ENCODE results near the gene BPIFB6. TPM values are rescaled to one million over a fixed set of nuclear protein-coding genes. Genes with fewer than 3 reads are reported as not detected.

BPIFB6 gene
- polyA plus RNA-seq, 3 donors: not detected

GRCh38 chr20:32997431-32997830 lies 34.0 kb upstream of the BPIFB6 start:
- DNase-seq (ENCODE audit: extremely low read depth in 1 of 11, low read depth in 9 of 11, low spot score in 4 of 11): no peak

DNA sequence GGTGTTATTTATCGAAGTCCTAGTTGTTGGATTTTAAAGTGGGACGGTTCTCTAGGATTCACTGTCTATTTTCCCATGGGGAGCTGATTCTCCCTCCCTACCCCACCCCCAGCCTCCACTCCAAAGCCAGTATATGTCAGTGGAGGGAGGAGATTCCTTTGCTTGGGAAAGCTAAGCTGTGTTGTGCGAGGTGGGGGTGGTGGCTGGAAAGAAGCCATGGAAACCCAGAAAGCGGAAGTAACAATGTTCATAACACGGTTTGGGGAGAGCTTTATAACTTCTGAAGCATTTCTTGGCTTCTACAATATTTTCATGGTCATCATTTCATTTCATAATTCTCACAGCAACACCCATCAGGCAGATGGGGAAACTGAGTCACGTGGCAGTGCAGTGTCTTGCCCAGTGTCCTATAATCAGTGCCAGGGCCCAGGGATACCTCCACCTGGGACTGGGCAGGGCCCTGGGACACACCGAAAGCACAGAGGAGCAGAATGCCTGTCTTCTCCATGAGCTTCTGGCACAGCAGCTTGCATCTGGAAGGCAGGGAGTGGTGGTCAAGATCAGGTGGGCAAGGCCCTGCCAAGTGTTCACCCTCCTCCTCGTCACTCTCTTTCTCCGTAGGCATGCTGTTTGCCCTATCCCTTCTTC lies 31.7 kb upstream of the BPIFB6 start:
- DNase-seq (ENCODE audit: extremely low read depth in 1 of 11, low read depth in 9 of 11, low spot score in 4 of 11): no peak

- no peak for DNase-seq (ENCODE audit: extremely low read depth in 1 of 11, low read depth in 9 of 11, low spot score in 4 of 11)
Measured at GRCh38 chr20:33000802-33001466, 30.5 kb upstream of the BPIFB6 start.

DNA sequence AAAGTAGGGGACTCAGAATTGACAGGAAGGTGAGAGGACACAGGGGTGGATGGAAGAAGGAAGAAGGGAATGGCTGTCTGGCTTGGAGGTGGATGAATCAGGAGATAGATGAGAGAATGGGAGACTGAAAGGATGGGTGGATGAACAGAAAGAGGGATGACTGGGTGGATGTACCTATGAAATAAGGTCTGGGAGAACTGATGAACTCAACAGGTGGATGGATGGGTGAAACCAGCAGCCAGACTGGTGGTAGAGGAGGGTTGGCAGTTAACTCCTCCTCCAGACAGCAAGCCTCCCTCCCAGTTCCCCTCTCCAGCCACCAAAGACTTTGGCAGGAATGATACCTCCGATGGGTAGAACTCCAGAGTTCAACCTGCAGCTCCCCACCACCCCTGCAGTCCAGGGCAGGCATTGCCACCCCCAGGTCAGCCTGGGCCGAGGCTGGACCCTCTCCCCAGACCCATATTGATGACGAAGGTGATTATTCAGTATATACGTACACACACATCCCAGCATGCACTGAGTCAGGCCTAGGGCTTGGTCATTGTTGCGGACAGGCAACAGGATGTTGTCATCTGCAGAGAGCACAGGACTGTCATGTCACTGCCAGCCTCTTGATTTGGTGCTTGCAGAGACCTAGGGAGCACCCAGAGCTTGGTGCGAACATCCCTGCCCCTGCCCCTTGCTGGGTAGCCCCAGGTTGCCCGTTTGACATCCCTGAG lies 29.2 kb upstream of the BPIFB6 start:
- no peak for DNase-seq (ENCODE audit: extremely low read depth in 1 of 11, low read depth in 9 of 11, low spot score in 4 of 11)

GRCh38 chr20:33004141-33004751 lies 27.2 kb upstream of the BPIFB6 start, which contains the start of gene SUN5:
TSS of gene SUN5 (minus strand) at chr20:33004433. CDS start at chr20:33004340, 93 bp downstream.
- DNase-seq (ENCODE audit: extremely low read depth in 1 of 11, low read depth in 9 of 11, low spot score in 4 of 11): no peak

DNA sequence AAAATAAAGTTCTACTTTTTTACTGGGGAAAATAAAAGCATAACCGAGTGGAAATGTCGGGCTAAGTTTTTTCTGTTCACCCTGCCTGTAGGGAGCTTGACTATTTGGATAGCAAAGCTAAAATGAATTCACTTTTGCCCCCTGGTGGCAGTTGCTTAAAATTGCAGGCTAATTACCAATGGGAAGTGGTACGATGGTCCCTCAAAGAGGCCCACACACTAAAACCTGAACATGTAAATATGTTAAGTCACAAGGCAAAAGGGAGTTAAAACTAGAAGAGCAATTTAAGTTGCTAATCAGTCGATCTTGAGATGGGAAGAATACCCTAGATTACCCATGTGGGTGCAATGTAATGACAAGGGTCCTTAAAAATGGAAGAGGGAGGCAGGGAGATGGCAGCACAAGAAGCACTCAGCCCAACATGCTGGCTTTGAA lies 26.3 kb upstream of the BPIFB6 start:
- DNase-seq (ENCODE audit: extremely low read depth in 1 of 11, low read depth in 9 of 11, low spot score in 4 of 11): no peak

GRCh38 chr20:33005908-33006775 lies 25.3 kb upstream of the BPIFB6 start:
- no peak for DNase-seq (ENCODE audit: extremely low read depth in 1 of 11, low read depth in 9 of 11, low spot score in 4 of 11)

DNA sequence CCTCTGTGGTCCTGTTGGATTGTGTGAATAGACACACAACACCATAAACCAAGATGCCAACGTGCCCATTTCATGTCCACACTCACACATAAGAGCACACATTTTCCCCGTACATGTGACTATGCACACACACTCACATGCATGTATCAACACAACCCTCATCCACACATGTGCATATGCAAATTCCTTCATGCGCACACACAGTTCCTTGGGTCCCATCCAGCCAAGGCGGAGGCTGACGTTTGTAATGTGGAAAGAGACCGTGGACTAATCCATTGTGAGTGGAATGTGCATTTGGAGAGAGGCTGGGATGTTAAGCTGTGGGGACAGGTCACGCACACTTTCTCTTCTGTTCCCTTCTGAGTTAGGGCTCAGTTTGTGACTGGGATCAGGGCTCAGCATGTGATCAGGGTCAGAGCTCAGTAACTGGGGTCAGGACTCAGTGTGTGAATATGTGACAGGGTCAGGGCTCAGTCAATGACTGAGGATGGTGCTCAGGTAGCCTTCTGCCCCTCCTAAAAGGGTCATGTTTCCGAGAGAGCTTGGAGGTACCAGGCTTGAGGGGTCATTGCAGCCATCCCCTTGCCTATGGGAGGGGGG lies 24.6 kb upstream of the BPIFB6 start:
- DNase-seq (ENCODE audit: extremely low read depth in 1 of 11, low read depth in 9 of 11, low spot score in 4 of 11): no peak

DNA sequence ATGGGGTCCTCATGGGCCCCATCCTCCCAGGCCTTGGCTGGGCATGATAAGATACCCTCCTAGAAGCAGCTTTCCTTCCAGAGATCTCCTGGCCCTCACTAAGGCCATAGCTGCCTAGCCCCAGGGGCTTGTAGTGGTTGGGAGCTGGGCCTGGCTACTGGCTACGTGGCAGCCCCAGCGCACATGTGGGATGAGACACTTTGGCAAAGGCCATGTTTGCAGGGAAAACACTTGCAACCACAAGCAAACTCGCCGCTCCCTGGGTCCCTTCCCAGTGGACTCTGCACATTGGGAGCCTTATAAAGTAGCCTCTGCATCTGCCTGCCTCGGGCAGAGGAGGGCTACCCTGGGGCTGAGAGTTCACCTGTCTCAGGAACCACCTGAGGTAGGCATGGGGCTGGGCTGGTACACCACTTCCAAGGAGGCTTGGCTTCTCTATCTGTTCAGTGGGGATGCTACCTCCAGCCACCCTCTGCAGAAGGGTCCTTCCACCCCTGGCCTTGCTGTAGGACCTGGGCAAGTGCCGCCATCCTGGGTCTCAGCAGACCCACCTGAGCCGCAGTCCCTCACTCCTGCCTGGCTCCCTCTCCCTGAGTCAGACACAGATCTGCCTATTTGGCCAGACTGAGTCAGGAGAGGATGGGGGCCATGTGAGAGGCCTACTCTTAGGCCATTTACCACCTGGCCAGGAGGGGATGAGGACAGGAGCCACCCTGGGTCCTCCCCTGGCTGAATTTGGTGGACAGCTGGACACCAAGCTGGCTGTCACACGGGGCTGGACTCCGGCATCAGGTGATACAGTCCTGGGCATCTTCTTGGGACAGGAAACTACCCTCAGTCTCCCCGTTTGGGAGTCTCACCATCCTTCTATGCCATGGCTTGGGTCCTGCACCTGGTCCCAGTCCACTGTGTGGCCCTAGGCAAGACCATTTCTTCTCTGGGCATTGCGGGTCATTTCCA lies 23.8 kb upstream of the BPIFB6 start, which contains the start of gene BPIFB2:
Gene BPIFB2, plus strand, starts transcription at position 329 of the 960 bp plus-strand sequence. CDS start 871 bp downstream, outside the sequence.
- no peak for DNase-seq (ENCODE audit: extremely low read depth in 1 of 11, low read depth in 9 of 11, low spot score in 4 of 11)

- DNase-seq (ENCODE audit: extremely low read depth in 1 of 11, low read depth in 9 of 11, low spot score in 4 of 11): no peak
Measured at GRCh38 chr20:33008336-33009213, 22.9 kb upstream of the BPIFB6 start.

- peak in 7 of 11 donors; percentile 4 to 29 (median 8) for DNase-seq (ENCODE audit: extremely low read depth in 1 of 11, low read depth in 9 of 11, low spot score in 4 of 11)
Measured at GRCh38 chr20:33009214-33010132, 22.0 kb upstream of the BPIFB6 start.

DNA sequence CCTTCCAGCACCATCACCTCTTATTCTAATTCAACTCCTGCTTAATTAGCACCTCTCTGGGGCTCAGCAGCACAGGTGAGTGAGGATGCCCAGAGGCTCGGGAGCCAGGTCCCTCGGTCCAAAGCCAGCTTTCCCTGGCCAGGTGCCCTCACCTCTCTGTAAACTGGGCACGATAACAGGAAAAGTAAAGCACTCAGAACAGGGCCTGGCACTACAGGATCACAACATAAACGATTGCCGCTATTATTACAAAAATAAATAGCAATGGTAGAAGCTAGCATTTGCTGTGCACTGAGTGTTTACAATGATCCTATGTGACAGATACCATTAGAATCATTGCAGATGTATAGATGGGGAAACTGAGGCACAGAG lies 21.3 kb upstream of the BPIFB6 start:
- no peak for DNase-seq (ENCODE audit: extremely low read depth in 1 of 11, low read depth in 9 of 11, low spot score in 4 of 11)

GRCh38 chr20:33010674-33011449 lies 20.6 kb upstream of the BPIFB6 start:
- no peak for DNase-seq (ENCODE audit: extremely low read depth in 1 of 11, low read depth in 9 of 11, low spot score in 4 of 11)

GRCh38 chr20:33012327-33013189 lies 18.9 kb upstream of the BPIFB6 start:
- no peak for DNase-seq (ENCODE audit: extremely low read depth in 1 of 11, low read depth in 9 of 11, low spot score in 4 of 11)
